Mucosa of stomach (tissue), 1 donor: ENCODE results near the gene CCDC91.
A peak's percentile ranks its signal among the peaks of the same experiment; 100 is the strongest.

Experiments
- H3K27me3 ChIP-seq: one replicate; pipeline ENCODE4 v1.7.0; 2013; ENCODE audit warnings: mild to moderate bottlenecking, low read length; ENCODE audit not compliant: control insufficient read depth, insufficient read depth
- H3K36me3 ChIP-seq: one replicate; pipeline ENCODE4 v1.7.0; 2013; ENCODE audit warnings: low read length; ENCODE audit not compliant: control insufficient read depth, insufficient read depth
- H3K4me1 ChIP-seq: one replicate; pipeline ENCODE4 v1.7.0; 2013; ENCODE audit warnings: mild to moderate bottlenecking, low read length; ENCODE audit not compliant: control insufficient read depth, insufficient read depth
- H3K4me3 ChIP-seq: one replicate; pipeline ENCODE4 v1.7.0; 2013; ENCODE audit warnings: low read length
- H3K9ac ChIP-seq: one replicate; pipeline ENCODE4 v1.7.0; 2013; ENCODE audit warnings: mild to moderate bottlenecking, low read length, moderate library complexity
- H3K9me3 ChIP-seq: one replicate; pipeline ENCODE4 v1.7.0; 2013; ENCODE audit warnings: mild to moderate bottlenecking, low read length, moderate library complexity; ENCODE audit not compliant: control insufficient read depth
- donor health status: Pancreatic carcinoma.

CCDC91 gene, protein sequence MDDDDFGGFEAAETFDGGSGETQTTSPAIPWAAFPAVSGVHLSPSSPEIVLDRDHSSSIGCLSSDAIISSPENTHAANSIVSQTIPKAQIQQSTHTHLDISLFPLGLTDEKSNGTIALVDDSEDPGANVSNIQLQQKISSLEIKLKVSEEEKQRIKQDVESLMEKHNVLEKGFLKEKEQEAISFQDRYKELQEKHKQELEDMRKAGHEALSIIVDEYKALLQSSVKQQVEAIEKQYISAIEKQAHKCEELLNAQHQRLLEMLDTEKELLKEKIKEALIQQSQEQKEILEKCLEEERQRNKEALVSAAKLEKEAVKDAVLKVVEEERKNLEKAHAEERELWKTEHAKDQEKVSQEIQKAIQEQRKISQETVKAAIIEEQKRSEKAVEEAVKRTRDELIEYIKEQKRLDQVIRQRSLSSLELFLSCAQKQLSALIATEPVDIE

DNA sequence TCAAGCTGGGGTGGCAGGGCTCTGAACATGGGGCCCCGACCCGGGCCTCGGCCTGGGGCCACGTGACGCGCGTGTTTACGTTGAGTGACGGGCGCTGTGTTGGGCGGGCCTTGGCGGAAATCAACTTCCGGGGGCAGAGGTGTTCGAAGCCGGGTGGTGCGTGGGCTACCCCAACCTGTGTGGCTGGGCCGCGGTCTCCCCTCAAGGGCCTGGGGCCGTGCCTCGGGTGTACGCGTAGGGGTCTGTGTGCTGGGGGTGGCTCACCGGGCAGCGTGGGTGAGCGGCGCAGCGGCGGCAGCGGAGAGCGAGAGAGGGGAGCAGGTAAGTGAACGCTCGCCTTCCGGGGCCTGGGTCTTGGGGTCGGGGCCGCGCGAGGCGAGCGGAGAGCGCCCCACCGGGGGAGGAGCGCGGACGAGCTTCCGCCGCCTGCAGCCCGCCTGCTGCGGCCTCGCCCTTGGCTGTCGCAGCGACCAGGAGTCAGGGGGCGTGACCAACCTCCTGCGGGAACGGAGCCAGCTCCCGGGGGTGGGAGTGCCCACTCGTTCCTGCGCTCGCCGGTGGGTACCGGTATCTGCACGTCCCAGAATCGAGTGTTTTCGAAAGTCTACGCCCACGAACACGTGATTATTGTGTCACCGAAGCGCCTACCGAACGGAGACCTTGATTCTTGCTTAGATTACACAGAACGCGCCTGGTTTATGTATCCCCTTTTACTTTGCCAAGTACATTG is at the start of gene CCDC91:
TSS of gene CCDC91 (plus strand) at position 136 of the 730 bp plus-strand sequence. CDS start 66,760 bp downstream, outside the sequence.
- no peaks in the 10 kb centered on the region for H3K27me3 ChIP-seq
- no peaks in the 10 kb centered on the region for H3K36me3 ChIP-seq
- H3K9ac ChIP-seq = peak within 1 kb of the TSS; percentile 89
- no peaks in the 10 kb centered on the region for H3K9me3 ChIP-seq
- H3K4me1 ChIP-seq = peaks cover 15% of the 10 kb centered on the region
- peak within 1 kb of the TSS; percentile 91 for H3K4me3 ChIP-seq

DNA sequence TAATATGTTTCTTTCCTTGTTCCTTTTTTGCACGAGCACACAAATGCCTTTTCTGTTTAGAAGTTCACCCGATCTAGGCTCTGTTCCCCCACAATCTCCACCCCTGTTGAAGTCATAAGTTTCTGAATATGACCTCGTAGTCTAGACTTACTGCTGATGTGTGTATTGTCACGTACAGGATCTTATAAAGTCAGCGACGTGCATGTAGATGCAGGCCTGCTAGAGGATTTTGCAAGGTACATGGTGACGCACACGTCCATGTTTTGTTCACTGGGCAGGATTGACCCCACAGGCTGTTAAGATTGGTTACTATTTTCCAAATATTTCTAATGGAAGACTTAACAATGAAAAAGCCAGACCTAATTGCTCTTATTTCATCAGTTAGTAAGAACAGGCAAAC is 46.2 kb upstream of the CCDC91 start:
- Histone ChIP-seq H3K4me1 (no peaks in the 10 kb centered on the region), H3K9ac (no peak overlapping the region), H3K36me3 (no peaks in the 10 kb centered on the region), H3K27me3 (no peaks in the 10 kb centered on the region), H3K9me3 (no peaks in the 10 kb centered on the region), H3K4me3 (no peak overlapping the region)

DNA sequence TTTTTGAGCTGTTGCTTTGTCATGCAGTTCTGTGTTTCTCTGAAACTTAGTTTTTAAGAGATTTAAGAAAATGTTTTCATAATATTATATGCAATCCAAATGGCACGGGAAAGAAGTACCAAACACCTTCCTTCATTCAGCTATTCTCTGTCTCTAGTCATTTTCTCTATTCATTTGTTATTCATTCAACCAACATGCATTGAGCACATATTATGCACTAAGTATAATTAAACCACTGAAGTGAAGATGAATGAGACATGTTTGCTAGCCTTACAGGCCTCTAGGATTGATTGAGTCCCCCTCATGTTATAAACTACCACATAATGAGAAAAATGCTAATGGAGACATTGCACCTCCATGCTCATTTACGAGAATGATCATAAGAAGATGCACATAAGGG is 45.7 kb upstream of the CCDC91 start:
- no peaks in the 10 kb centered on the region for H3K4me1 ChIP-seq
- H3K9ac ChIP-seq = no peak overlapping the region
- H3K4me3 ChIP-seq = no peak overlapping the region
- no peaks in the 10 kb centered on the region for H3K27me3 ChIP-seq
- no peaks in the 10 kb centered on the region for H3K36me3 ChIP-seq
- no peaks in the 10 kb centered on the region for H3K9me3 ChIP-seq

DNA sequence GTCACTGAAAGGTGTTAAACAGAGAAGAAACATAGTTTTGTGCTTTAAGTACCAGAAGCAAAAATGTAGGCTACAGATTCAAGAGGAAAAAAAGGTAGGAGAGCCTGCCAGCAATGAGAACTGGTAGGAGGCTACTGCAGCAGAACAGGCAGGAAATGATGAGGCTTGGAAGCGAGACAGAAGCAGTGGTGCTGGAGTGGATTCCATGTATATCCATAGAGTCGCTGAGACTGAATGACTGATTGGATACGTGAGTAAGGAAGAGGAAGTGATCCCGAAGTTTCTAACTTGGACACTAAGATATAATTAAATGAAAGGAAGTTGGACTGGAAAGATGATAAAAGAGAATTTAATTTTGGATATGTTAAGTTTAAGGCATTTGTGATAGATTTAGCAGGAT is 45.0 kb upstream of the CCDC91 start:
- H3K9ac ChIP-seq = no peak overlapping the region
- H3K4me3 ChIP-seq = no peak overlapping the region
- H3K9me3 ChIP-seq = no peaks in the 10 kb centered on the region
- H3K27me3 ChIP-seq = no peaks in the 10 kb centered on the region
- H3K4me1 ChIP-seq = no peaks in the 10 kb centered on the region
- H3K36me3 ChIP-seq = no peaks in the 10 kb centered on the region

DNA sequence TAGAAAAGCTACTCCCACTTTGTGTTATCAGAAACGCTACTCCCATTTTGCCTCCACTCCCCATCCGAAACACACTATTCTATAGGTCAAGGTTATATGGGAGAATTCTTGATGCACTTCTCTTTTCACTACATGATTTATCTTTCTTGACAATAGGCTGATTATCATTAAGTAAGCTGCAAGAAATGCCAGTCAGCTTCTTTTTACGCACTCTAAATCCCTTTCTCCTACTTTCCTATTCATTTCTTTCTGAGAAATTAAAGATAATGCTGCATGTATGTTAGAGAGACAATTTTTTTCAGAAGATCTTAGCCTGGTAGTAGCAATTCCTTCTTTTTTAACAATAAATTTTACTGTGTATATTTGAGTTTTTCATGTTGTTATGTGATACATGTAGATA is 41.0 kb upstream of the CCDC91 start:
- Histone ChIP-seq H3K36me3 (no peaks in the 10 kb centered on the region), H3K4me1 (no peaks in the 10 kb centered on the region), H3K9ac (no peak overlapping the region), H3K9me3 (no peaks in the 10 kb centered on the region), H3K4me3 (no peak overlapping the region), H3K27me3 (no peaks in the 10 kb centered on the region)

DNA sequence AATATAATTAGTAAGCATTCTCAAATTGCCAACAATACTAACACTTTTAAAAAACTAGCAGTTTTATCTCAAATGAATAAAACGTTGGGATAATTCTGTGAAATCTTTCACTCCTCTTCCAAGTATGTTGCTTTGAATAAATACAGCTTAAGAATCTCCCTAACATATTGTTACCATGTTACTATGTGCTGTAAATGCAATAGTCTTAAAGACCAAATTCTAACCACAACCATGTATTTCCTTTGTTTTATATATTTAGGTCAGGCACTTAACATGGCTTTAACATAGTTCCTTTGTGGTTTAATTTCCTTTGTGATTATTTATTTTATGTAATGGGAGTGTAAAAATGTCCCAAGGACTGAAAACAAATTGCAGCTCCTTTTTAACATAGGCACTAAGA is 33.9 kb upstream of the CCDC91 start:
- H3K4me3 ChIP-seq = no peak overlapping the region

DNA sequence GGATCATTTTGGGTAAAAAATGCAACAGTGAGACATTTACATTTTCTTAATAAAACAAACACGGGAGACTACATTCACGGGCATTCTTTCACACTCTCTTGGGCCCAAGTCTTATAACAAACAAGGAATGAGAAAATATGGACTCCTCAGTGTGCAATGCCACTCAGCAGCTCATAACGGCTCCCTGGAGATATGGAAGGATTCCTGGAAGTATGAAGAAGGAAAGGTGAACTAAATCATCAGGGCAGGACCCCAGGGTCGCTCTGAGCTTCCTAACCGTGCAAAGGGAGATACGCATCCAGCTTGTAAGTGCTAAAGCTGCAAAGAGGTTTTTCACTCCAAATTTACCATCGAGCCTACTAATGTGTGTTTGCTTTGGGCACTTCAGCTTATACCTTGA is 33.5 kb upstream of the CCDC91 start:
- Histone ChIP-seq H3K4me3 (no peak overlapping the region), H3K36me3 (no peaks in the 10 kb centered on the region), H3K9ac (no peak overlapping the region), H3K9me3 (no peaks in the 10 kb centered on the region), H3K27me3 (no peaks in the 10 kb centered on the region), H3K4me1 (no peaks in the 10 kb centered on the region)

More for the DNA sequence above, 33.9 kb upstream of the CCDC91 start:
- H3K9ac ChIP-seq = no peak overlapping the region
- no peaks in the 10 kb centered on the region for H3K36me3 ChIP-seq
- no peaks in the 10 kb centered on the region for H3K27me3 ChIP-seq
- H3K4me1 ChIP-seq = no peaks in the 10 kb centered on the region
- H3K9me3 ChIP-seq = no peaks in the 10 kb centered on the region

DNA sequence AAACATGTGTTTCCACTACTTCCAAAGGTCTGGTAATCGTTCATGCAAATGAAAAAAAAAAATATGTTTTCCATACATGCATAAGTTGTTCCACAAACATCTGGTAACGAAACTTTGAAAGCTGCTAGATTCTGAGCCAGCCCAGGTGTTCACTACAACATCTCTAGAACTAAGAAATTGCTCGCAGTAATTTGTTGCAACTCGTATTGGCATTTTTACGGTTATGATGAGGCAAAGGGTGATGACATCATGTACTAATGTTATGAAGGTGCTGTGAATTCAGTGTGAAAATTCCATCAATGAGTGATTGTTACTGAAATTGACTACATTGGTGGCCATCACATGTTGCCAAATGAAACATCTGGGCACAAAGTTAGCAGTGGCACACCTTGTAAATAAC is 31.9 kb upstream of the CCDC91 start:
- Histone ChIP-seq H3K36me3 (no peaks in the 10 kb centered on the region), H3K27me3 (no peaks in the 10 kb centered on the region)

DNA sequence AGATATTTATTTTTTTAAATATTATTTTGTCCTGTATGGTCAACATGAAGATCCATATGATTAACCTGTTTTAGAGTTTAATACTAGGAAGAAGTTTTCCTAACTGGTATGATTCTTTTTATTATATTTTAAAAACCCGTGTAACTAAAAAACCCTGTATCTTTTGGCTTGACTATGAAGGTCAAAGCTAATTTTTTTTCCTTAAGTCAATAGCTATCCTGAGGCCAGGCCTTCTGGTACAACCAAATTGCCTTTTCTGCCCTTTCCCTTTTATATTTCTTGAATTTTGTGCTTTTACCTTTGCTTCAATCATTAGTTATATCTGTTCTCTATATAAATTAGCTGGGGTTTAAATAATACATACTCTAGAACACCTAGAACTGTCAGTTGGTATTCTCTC is 30.6 kb upstream of the CCDC91 start:
- Histone ChIP-seq H3K4me3 (no peak overlapping the region), H3K36me3 (no peaks in the 10 kb centered on the region), H3K4me1 (no peaks in the 10 kb centered on the region), H3K9me3 (no peaks in the 10 kb centered on the region), H3K9ac (no peak overlapping the region), H3K27me3 (no peaks in the 10 kb centered on the region)

More for the DNA sequence above, 31.9 kb upstream of the CCDC91 start:
- Histone ChIP-seq H3K4me1 (no peaks in the 10 kb centered on the region), H3K9me3 (no peaks in the 10 kb centered on the region), H3K9ac (no peak overlapping the region), H3K4me3 (no peak overlapping the region)

DNA sequence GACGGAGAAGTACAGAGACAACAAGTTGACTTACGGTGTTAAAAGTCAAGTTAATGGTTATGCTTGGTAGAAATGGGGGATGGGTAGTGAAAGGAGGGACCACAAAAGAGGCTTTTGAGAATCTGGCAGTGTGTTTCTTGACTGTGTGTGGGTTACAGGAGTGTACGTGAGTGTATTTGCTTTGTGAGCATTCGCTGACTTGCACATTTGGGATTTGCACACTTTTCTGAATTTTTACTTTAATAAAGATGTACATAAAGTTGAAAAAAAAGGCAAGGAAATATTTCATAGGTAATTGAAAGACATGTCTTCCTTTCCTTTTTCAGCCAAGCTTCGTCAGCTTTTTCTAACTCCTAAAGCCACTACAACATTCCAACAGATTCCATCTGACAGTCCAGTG is 28.6 kb upstream of the CCDC91 start:
- no peak overlapping the region for H3K4me3 ChIP-seq
- no peaks in the 10 kb centered on the region for H3K36me3 ChIP-seq
- H3K4me1 ChIP-seq = no peaks in the 10 kb centered on the region
- no peaks in the 10 kb centered on the region for H3K27me3 ChIP-seq
- H3K9me3 ChIP-seq = no peaks in the 10 kb centered on the region
- H3K9ac ChIP-seq = no peak overlapping the region

DNA sequence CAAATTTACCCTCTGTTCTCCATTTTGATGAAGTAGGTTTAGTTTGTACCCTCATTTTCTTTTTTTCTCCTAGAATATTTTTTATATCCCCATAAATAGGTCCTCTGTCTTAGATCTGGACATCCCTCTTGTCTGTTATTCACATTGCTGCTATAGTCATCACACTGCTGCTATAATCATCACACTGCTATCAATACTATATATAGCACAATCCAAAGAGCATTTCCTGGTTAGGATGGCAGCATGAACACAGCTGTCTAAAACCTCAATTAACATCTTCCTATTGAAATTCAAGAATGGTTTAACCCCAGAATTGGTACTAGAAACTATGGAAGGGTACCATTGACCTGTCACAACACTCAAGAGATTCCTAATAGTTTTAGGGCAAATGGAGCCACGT is 27.6 kb upstream of the CCDC91 start:
- Histone ChIP-seq H3K27me3 (no peaks in the 10 kb centered on the region), H3K4me3 (no peak overlapping the region), H3K4me1 (no peaks in the 10 kb centered on the region), H3K9me3 (no peaks in the 10 kb centered on the region), H3K9ac (no peak overlapping the region), H3K36me3 (no peaks in the 10 kb centered on the region)

DNA sequence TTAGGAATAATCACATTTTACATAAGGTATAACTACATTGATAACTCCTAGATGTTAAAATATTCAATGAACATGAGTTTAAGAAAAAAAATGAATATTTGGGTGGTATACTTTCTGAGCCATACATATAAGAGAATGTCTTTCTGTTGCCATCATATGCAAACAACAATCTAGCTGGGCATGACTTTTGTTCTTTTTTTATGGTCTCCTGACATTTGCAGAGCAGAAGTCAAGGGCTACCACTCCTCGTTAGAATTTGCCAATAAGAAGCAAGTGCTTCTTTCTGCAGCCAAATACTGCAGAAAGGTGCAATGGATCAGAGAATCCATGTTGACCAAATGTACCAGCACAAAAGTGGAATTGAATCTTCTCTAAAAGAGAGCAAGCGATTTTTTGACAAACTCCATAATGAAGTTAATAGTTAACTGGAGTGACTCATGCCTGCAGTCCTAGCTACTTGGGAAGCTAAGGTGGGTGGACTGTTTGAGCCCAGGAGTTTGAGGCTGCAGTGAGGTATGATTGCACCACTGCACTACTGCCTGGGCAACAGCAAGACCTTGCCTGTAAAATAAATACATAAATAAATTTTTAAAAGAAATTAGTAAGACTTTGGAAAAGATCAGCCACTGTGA is 25.5 kb upstream of the CCDC91 start:
- no peak overlapping the region for H3K9ac ChIP-seq
- H3K36me3 ChIP-seq = no peaks in the 10 kb centered on the region
- no peaks in the 10 kb centered on the region for H3K9me3 ChIP-seq
- no peaks in the 10 kb centered on the region for H3K4me1 ChIP-seq
- H3K27me3 ChIP-seq = no peaks in the 10 kb centered on the region
- no peak overlapping the region for H3K4me3 ChIP-seq
